Glutamatergic neuron (in vitro differentiated cells): ENCODE results near the gene STIM2. TPM values are rescaled to one million over a fixed set of nuclear protein-coding genes. Genes with fewer than 3 reads are reported as not detected.

Experiments
- DNase-seq: peaks from one replicate; pipeline ENCODE4 v3.0.0; 2022
- H3K27ac Mint-ChIP-seq: one replicate; pipeline ENCODE4 v1.8.0; 2020; ENCODE audit warnings: mild to moderate bottlenecking, mixed read lengths, inconsistent platforms; ENCODE audit not compliant: unreplicated experiment
- H3K27me3 Mint-ChIP-seq: one replicate; pipeline ENCODE4 v1.8.0; 2020; ENCODE audit warnings: mild to moderate bottlenecking, moderate library complexity, mixed read lengths, inconsistent platforms; ENCODE audit not compliant: unreplicated experiment
- H3K36me3 Mint-ChIP-seq: one replicate; pipeline ENCODE4 v1.8.0; 2020; ENCODE audit warnings: mild to moderate bottlenecking, mixed read lengths, inconsistent platforms; ENCODE audit not compliant: unreplicated experiment
- H3K4me1 Mint-ChIP-seq: one replicate; pipeline ENCODE4 v1.8.0; 2020; ENCODE audit warnings: mild to moderate bottlenecking, low read depth, mixed read lengths, inconsistent platforms; ENCODE audit not compliant: unreplicated experiment
- H3K4me3 Mint-ChIP-seq: one replicate; pipeline ENCODE4 v1.8.0; 2020; ENCODE audit warnings: mild to moderate bottlenecking, mixed read lengths, inconsistent platforms; ENCODE audit not compliant: unreplicated experiment
- H3K9me3 Mint-ChIP-seq: one replicate; pipeline ENCODE4 v1.8.0; 2020; ENCODE audit warnings: mild to moderate bottlenecking, moderate library complexity, mixed read lengths, inconsistent platforms; ENCODE audit not compliant: unreplicated experiment
- total RNA-seq: library from RNA; stranded (reverse); fragmentation: NEBNext Ultra II Directional; extraction: Animal tissue kit (Norgen Biotek cat#: 25700); gene quantifications from one replicate; pipeline ENCODE4 v1.2.1, GENCODE V29; 2021; ENCODE audit not compliant: unreplicated experiment
- TF ChIP-seq, protein P1 (sequence below): fragments of 200-600 bp; sonication (generic); IDR thresholded peaks from one replicate; pipeline ENCODE4 v1.5.0; 2021; ENCODE audit not compliant: partially characterized antibody, unreplicated experiment

Gene STIM2
- total RNA-seq, 1 donor from 2014 or later = 28.2 TPM

DNA sequence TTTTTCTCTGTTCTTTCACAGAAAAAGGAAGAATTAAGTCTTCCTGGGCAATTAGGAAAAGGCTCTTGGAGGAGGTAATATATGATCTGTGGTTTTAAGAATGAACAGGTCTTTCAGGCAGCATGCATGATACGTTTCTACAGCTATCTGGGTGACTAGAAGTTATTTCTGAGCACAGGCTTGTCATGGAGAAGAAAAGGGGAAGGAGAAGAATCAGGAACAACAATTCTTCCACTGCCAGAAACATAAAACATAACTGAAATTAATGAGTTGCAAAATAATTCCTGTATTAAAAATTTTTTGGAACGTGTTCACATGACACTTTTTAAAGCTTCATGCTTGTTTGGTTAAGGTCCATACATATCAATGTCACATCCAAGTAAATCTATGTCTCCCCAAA is 17.7 kb upstream of the STIM2 start:
- TF ChIP-seq, protein P1, sequence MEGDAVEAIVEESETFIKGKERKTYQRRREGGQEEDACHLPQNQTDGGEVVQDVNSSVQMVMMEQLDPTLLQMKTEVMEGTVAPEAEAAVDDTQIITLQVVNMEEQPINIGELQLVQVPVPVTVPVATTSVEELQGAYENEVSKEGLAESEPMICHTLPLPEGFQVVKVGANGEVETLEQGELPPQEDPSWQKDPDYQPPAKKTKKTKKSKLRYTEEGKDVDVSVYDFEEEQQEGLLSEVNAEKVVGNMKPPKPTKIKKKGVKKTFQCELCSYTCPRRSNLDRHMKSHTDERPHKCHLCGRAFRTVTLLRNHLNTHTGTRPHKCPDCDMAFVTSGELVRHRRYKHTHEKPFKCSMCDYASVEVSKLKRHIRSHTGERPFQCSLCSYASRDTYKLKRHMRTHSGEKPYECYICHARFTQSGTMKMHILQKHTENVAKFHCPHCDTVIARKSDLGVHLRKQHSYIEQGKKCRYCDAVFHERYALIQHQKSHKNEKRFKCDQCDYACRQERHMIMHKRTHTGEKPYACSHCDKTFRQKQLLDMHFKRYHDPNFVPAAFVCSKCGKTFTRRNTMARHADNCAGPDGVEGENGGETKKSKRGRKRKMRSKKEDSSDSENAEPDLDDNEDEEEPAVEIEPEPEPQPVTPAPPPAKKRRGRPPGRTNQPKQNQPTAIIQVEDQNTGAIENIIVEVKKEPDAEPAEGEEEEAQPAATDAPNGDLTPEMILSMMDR = no peak
- H3K4me3 Mint-ChIP-seq = no peak overlapping the region
- no peaks in the 10 kb centered on the region for H3K36me3 Mint-ChIP-seq
- no peaks in the 10 kb centered on the region for H3K27me3 Mint-ChIP-seq
- H3K9me3 Mint-ChIP-seq = peaks cover 2% of the 10 kb centered on the region
- peaks cover 5% of the 10 kb centered on the region for H3K4me1 Mint-ChIP-seq
- H3K27ac Mint-ChIP-seq = no peak overlapping the region
- DNase-seq = no peak

DNA sequence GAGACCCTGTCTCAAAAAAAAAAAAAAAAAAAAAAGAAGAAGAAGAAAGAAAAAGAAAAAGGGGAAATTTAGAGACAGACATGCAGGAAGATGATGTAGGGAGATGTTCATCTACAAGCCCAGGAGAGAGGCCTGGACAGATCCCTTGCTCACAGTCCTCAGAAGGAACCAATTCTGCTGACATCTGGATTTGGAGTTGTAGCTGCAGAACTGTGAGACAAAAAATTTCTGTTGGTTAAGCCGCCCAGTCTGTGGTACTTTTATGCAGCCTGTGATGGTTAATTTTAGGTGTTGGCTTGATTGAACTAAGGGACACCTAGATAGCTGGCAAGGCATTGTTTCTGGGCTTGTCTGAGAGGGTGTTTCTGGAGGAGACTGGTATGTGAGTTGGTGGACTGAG is 10.1 kb upstream of the STIM2 start:
- Mint-ChIP-seq H3K4me3 (no peak overlapping the region), H3K27ac (no peak overlapping the region), H3K36me3 (no peaks in the 10 kb centered on the region), H3K4me1 (peaks cover 10% of the 10 kb centered on the region), H3K27me3 (no peaks in the 10 kb centered on the region), H3K9me3 (no peaks in the 10 kb centered on the region)
- no peak for DNase-seq
- TF ChIP-seq, protein P1 = no peak

DNA sequence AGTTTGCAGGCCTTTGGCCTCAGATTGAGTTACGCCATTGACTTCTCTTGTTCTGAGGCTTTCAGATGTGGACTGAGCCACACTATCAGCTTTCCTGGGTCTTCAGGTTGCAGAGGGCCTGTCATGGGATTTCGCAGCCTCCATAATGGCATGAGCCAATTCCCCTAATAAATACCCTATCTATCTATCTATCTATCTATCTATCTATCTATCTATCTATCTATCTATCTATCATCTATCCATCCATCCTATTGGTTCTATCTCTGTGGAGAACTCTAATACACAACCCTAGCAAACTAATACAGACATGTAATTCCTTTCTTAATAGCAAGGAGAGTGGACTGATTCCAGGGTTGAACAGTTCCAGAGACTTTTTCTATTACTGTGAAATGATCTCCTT is 9.5 kb upstream of the STIM2 start:
- DNase-seq = no peak
- TF ChIP-seq, protein P1 = no peak
- Mint-ChIP-seq H3K4me1 (peaks cover 10% of the 10 kb centered on the region), H3K27me3 (no peaks in the 10 kb centered on the region), H3K4me3 (no peak overlapping the region), H3K9me3 (no peaks in the 10 kb centered on the region), H3K36me3 (no peaks in the 10 kb centered on the region), H3K27ac (no peak overlapping the region)

DNA sequence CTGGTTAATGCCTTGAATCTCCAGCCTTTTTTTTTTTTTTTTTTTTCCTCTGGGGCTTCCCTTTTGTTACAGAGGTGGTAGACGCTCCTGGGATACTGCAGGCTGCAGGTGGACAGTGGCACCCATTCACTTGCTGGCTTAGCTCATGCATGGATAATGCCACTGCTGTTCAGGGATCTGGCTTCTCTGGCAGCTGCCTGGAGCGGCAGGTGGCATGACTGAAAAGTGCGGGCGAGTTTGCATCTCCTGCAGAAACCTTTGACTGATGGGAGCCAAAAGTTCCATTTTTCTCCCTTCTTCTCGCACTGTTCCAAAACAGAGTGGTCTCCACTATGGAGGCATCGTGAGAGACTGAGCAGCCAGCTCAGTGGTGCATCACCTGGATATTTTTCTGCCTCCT is 5.9 kb upstream of the STIM2 start:
- H3K27ac Mint-ChIP-seq = no peak overlapping the region
- DNase-seq = no peak
- peaks cover 7% of the 10 kb centered on the region for H3K9me3 Mint-ChIP-seq
- TF ChIP-seq, protein P1 = no peak
- no peak overlapping the region for H3K4me3 Mint-ChIP-seq
- H3K4me1 Mint-ChIP-seq = peaks cover 28% of the 10 kb centered on the region
- H3K27me3 Mint-ChIP-seq = peaks cover 7% of the 10 kb centered on the region
- H3K36me3 Mint-ChIP-seq = no peaks in the 10 kb centered on the region

DNA sequence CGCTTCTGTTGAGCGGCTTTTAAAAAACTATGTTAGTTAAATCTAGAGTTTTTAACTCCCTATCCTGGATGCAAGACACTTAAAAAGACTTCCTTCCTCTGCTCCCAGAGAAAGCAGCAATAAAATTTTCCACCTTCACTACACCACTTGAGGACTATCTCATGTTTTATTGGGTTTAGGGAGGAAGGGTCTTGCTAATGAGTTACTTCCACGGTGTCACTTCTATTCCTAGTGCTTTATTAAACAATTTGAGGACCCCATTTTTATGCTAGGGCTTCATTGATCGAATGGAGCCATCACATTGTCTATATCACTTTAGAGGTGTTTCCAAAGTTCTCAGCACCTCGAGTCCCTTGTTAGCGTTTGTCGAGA is 3.7 kb upstream of the STIM2 start:
- Mint-ChIP-seq H3K4me1 (peaks cover 32% of the 10 kb centered on the region), H3K27ac (peak overlapping the region; percentile 74), H3K27me3 (peaks cover 10% of the 10 kb centered on the region), H3K9me3 (peaks cover 17% of the 10 kb centered on the region), H3K36me3 (no peaks in the 10 kb centered on the region), H3K4me3 (peak overlapping the region; percentile 93)
- no peak for DNase-seq
- TF ChIP-seq, protein P1 = no peak
